KMS-11 (cell line): ENCODE data around the gene AGPS.

ENCODE experiments used
- H2AFZ ChIP-seq: fragments of 200-600 bp; sonication (generic); 2 replicates; pipeline ENCODE4 v1.6.1; 2016; ENCODE audit warnings: antibody characterized with exemption, mixed run types, low read depth
- H3K27ac ChIP-seq: fragments of 200-600 bp; sonication (generic); 2 replicates; pipeline ENCODE4 v1.6.1; 2016; ENCODE audit warnings: mild to moderate bottlenecking, mixed run types
- H3K27me3 ChIP-seq: fragments of 200-600 bp; sonication (generic); 2 replicates; pipeline ENCODE4 v1.6.1; 2017; ENCODE audit warnings: mild to moderate bottlenecking, low read depth, mixed run types, moderate library complexity; ENCODE audit not compliant: insufficient read depth
- H3K36me3 ChIP-seq: fragments of 200-600 bp; sonication (generic); 2 replicates; pipeline ENCODE4 v1.6.1; 2017; ENCODE audit warnings: mild to moderate bottlenecking, mixed run types; ENCODE audit not compliant: insufficient read depth
- H3K4me1 ChIP-seq: fragments of 200-600 bp; sonication (generic); 2 replicates; pipeline ENCODE4 v1.6.1; 2016; ENCODE audit warnings: mild to moderate bottlenecking, low read depth, mixed run types; ENCODE audit not compliant: poor library complexity, severe bottlenecking
- H3K4me2 ChIP-seq: fragments of 200-600 bp; sonication (generic); 2 replicates; pipeline ENCODE4 v1.7.0; 2016; ENCODE audit warnings: mild to moderate bottlenecking, mixed run types
- H3K4me3 ChIP-seq: fragments of 200-600 bp; sonication (generic); IDR thresholded peaks from 2 replicates; pipeline ENCODE4 v1.6.1; 2017; ENCODE audit warnings: low read depth, low read length, mixed read lengths; ENCODE audit not compliant: insufficient read depth
- H3K79me2 ChIP-seq: fragments of 200-600 bp; sonication (generic); 2 replicates; pipeline ENCODE4 v1.6.1; 2016; ENCODE audit warnings: low read depth, mixed run types; ENCODE audit not compliant: insufficient read depth
- H3K9ac ChIP-seq: fragments of 200-600 bp; sonication (generic); 2 replicates; pipeline ENCODE4 v1.6.1; 2016; ENCODE audit warnings: mild to moderate bottlenecking, mixed run types
- H4K20me1 ChIP-seq: fragments of 200-600 bp; sonication (generic); 2 replicates; pipeline ENCODE4 v1.6.1; 2016; ENCODE audit warnings: mild to moderate bottlenecking, mixed run types; ENCODE audit not compliant: insufficient read depth
- CTCF ChIP-seq: fragments of 200-600 bp; sonication (generic); conservative IDR thresholded peaks from 2 replicates; pipeline ENCODE4 v1.6.1; 2017; ENCODE audit warnings: low read depth, mild to moderate bottlenecking, antibody characterized with exemption, low read length, moderate library complexity, mixed read lengths

AGPS gene

GRCh38 chr2:177399376-177399775 is 6.8 kb downstream of the AGPS start:
- H3K4me2 ChIP-seq = 0 out of 2 replicates have a peak overlapping the region, but pooled peaks have one; percentile 39
- no peaks in the 10 kb centered on the region for H3K27me3 ChIP-seq
- no peak overlapping the region for H3K4me3 ChIP-seq
- no peak overlapping the region for H3K27ac ChIP-seq
- H4K20me1 ChIP-seq = peaks cover 4% of the 10 kb centered on the region; the same call in 1 of the 2 replicates
- no peak for TF ChIP-seq CTCF
- no peak overlapping the region for H2AFZ ChIP-seq
- H3K9ac ChIP-seq = no peak overlapping the region
- H3K36me3 ChIP-seq = no peaks in the 10 kb centered on the region
- peaks cover 83% of the 10 kb centered on the region for H3K79me2 ChIP-seq
- H3K4me1 ChIP-seq = peaks cover 42% of the 10 kb centered on the region

DNA sequence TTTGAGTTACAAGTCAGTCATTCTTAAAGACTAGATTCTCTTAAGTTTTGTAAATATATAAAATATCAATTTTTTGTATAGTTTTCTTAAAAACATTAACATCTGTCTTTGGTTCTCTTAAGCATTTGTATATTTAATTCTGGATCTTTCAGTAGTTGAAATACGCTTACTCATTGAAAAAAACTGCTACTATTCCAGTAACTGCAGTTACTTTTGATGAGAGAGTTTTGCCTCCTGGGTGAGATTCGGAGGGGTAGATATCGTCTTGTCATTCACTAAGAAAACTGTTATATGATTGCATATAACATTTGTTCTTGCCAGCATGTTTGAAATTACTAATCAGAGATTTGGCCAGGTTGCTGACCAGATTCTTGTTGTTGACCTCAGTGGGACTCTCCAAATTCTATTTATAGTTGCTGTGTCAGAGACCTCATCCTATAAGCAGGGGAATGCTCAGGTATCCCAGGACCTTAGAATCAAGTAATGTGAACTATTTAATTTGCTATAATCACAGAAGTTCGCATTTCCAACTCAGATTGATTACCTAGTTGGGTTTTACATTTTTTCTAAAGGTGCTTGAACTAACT is 7.9 kb downstream of the AGPS start:
- Histone ChIP-seq H3K4me1 (peaks cover 34% of the 10 kb centered on the region), H3K27ac (0 out of 2 replicates have a peak overlapping the region, but pooled peaks have one; percentile 1), H3K27me3 (no peaks in the 10 kb centered on the region), H3K9ac (no peak overlapping the region), H3K4me2 (peak overlapping the region; percentile 39), H3K36me3 (no peaks in the 10 kb centered on the region), H3K79me2 (peaks cover 85% of the 10 kb centered on the region), H3K4me3 (no peak overlapping the region), H4K20me1 (peaks cover 4% of the 10 kb centered on the region; the same call in 1 of the 2 replicates), H2AFZ (no peak overlapping the region)
- TF ChIP-seq CTCF = no peak

DNA sequence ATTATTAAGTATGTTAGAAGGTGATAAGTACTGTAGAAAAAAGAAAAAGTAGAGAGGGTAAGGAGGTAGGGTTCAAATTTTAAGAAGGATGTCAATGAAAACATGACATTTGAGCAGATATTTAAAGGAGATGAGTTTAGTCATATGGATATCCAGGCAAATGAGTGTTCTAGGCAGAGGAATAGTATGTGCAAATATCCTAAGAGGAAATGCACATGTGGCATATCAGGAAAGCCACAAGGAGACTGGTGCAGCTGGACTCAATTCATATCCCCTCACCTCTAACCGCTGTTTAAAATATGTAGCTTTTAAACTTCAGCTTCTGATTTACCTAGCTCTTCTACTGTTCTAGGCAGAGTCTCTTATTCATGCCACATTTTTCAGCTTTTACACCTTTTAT is 9.5 kb downstream of the AGPS start:
- H2AFZ ChIP-seq = no peak overlapping the region
- H3K36me3 ChIP-seq = no peaks in the 10 kb centered on the region
- no peak overlapping the region for H3K4me2 ChIP-seq
- no peaks in the 10 kb centered on the region for H3K27me3 ChIP-seq
- peaks cover 96% of the 10 kb centered on the region for H3K79me2 ChIP-seq
- no peak overlapping the region for H3K27ac ChIP-seq
- TF ChIP-seq CTCF = no peak
- no peak overlapping the region for H3K9ac ChIP-seq
- H4K20me1 ChIP-seq = peaks cover 9% of the 10 kb centered on the region; the same call in 1 of the 2 replicates
- no peak overlapping the region for H3K4me3 ChIP-seq
- peaks cover 34% of the 10 kb centered on the region for H3K4me1 ChIP-seq

GRCh38 chr2:177403838-177404237 is 11.3 kb downstream of the AGPS start:
- peaks cover 94% of the 10 kb centered on the region for H3K79me2 ChIP-seq
- no peak for TF ChIP-seq CTCF
- no peaks in the 10 kb centered on the region for H3K36me3 ChIP-seq
- no peak overlapping the region for H3K9ac ChIP-seq
- H3K27me3 ChIP-seq = no peaks in the 10 kb centered on the region
- H3K4me2 ChIP-seq = no peak overlapping the region
- H4K20me1 ChIP-seq = peaks cover 9% of the 10 kb centered on the region; the same call in 1 of the 2 replicates
- no peak overlapping the region for H3K27ac ChIP-seq
- H3K4me1 ChIP-seq = peaks cover 25% of the 10 kb centered on the region
- no peak overlapping the region for H3K4me3 ChIP-seq
- H2AFZ ChIP-seq = no peak overlapping the region
